DOHH2 (cell line): ENCODE data around the gene PFDN2.
A peak's percentile ranks its signal among the peaks of the same experiment; 100 is the strongest.

Experiments used
- H3F3A ChIP-seq: fragments of 200-600 bp; sonication (generic), shearing (Covaris generic); 2 replicates; pipeline ENCODE4 v1.6.0; 2016; ENCODE audit warnings: antibody characterized with exemption, mild to moderate bottlenecking; ENCODE audit not compliant: control insufficient read depth, insufficient read depth
- H3K27ac ChIP-seq: fragments of 200-600 bp; sonication (generic); 2 replicates; pipeline ENCODE4 v1.5.1; 2014; ENCODE audit warnings: low read depth, mild to moderate bottlenecking, low read length, moderate library complexity
- H3K27me3 ChIP-seq: fragments of 200-600 bp; sonication (generic); 2 replicates; pipeline ENCODE4 v1.6.1; 2014; ENCODE audit warnings: mild to moderate bottlenecking, low read length, mixed read lengths; ENCODE audit not compliant: control insufficient read depth
- H3K36me3 ChIP-seq: fragments of 200-600 bp; sonication (generic); 2 replicates; pipeline ENCODE4 v1.6.1; 2014; ENCODE audit warnings: mild to moderate bottlenecking, low read length, moderate library complexity, mixed read lengths; ENCODE audit not compliant: control insufficient read depth
- H3K4me1 ChIP-seq: fragments of 200-600 bp; sonication (generic); 2 replicates; pipeline ENCODE4 v1.6.1; 2014; ENCODE audit warnings: mild to moderate bottlenecking, low read length, mixed read lengths; ENCODE audit not compliant: control insufficient read depth
- H3K4me2 ChIP-seq: fragments of 200-600 bp; sonication (generic); 2 replicates; pipeline ENCODE4 v1.6.0; 2014; ENCODE audit warnings: mild to moderate bottlenecking, low read length, moderate library complexity
- H3K4me3 ChIP-seq: fragments of 200-600 bp; sonication (generic); 2 replicates; pipeline ENCODE4 v1.5.1; 2014; ENCODE audit warnings: mild to moderate bottlenecking, low read length, mixed read lengths
- H3K79me2 ChIP-seq: fragments of 200-600 bp; sonication (generic); 2 replicates; pipeline ENCODE4 v1.6.1; 2014; ENCODE audit warnings: mild to moderate bottlenecking, low read length, mixed read lengths; ENCODE audit not compliant: control insufficient read depth
- H3K9me2 ChIP-seq: fragments of 200-600 bp; sonication (generic); replicated peaks from 2 replicates; pipeline ENCODE4 v1.6.1; 2014; ENCODE audit warnings: mild to moderate bottlenecking, low read length, mixed read lengths; ENCODE audit not compliant: control insufficient read depth
- H3K9me3 ChIP-seq: fragments of 200-600 bp; sonication (generic); 2 replicates; pipeline ENCODE4 v1.6.1; 2014; ENCODE audit warnings: antibody characterized with exemption, low read length, mixed read lengths; ENCODE audit not compliant: control insufficient read depth, insufficient read depth
- H4K20me1 ChIP-seq: fragments of 200-600 bp; sonication (generic); 2 replicates; pipeline ENCODE4 v1.6.0; 2014; ENCODE audit warnings: low read depth, mild to moderate bottlenecking, antibody characterized with exemption, low read length, moderate library complexity; ENCODE audit not compliant: control insufficient read depth, insufficient read depth
- EZH2phosphoT487 ChIP-seq: fragments of 200-600 bp; sonication (generic); IDR thresholded peaks from 2 replicates; pipeline ENCODE4 v1.6.1; 2017; ENCODE audit warnings: borderline replicate concordance, mild to moderate bottlenecking, antibody characterized with exemption, low read length, moderate library complexity, mixed read lengths
- TF ChIP-seq, protein P1 (sequence below): fragments of 200-600 bp; sonication (generic); IDR thresholded peaks from one replicate; pipeline ENCODE4 v1.5.1; 2014; ENCODE audit warnings: antibody characterized with exemption, mild to moderate bottlenecking, low read depth, low read length; ENCODE audit not compliant: poor library complexity, severe bottlenecking

The PFDN2 gene

DNA sequence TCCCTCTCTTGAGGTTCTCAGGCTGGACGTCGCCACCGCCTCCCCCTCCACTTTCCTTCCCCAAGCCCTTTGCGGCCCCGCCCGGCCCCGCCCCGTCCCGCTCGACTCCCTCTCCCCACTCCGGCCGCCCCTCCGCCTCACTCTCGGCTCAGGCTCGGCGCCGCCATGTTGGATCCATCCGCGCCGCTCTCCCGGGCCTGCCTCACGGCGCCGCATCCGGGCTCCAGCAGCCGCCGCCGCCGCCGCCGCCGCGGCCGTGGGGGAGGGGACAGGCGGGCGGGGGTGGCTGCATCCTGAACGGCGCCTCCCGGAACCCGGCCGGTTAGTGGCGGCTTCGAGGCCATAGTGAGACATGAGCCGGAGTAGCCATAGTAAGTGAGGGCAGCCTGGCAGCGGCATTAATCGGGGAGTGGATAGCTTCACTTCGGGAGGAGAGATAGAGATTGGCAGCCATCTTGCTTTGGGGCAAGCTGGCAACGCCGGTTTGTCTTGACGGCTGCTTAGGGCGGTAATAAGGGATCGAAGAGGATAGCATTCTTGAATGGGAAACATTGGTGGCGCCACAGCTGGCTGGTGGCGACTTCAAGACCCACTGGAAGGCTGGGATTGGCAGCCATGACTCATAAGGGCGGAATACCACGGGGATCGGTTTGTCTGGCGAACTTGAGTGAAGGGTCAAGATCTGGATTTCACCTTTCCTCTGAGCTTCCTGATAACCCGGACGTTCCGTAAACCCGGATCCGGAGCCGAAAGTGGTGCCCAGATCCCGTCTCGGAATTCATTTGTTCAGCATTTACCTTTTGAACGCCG lies 14.8 kb upstream of the PFDN2 start, which contains the start of gene DEDD:
Gene DEDD (minus strand): TSS at position 258 of the 810 bp plus-strand sequence. CDS start 8,205 bp downstream, outside the sequence.
- no peaks in the 10 kb centered on the region for H4K20me1 ChIP-seq
- H3K27me3 ChIP-seq = no peaks in the 10 kb centered on the region
- H3F3A ChIP-seq = peaks cover 2% of the 10 kb centered on the region; the same call in 1 of the 2 replicates
- peak within 1 kb of the TSS; percentile 85 for H3K4me3 ChIP-seq
- peaks cover 36% of the 10 kb centered on the region for H3K36me3 ChIP-seq
- H3K9me3 ChIP-seq = no peaks in the 10 kb centered on the region
- peak within 1 kb of the TSS; percentile 78 for H3K4me2 ChIP-seq
- peak within 1 kb of the TSS; percentile 50 for H3K27ac ChIP-seq
- H3K79me2 ChIP-seq = peaks cover 52% of the 10 kb centered on the region
- H3K9me2 ChIP-seq = no peaks in the 10 kb centered on the region
- TF ChIP-seq, protein P1, sequence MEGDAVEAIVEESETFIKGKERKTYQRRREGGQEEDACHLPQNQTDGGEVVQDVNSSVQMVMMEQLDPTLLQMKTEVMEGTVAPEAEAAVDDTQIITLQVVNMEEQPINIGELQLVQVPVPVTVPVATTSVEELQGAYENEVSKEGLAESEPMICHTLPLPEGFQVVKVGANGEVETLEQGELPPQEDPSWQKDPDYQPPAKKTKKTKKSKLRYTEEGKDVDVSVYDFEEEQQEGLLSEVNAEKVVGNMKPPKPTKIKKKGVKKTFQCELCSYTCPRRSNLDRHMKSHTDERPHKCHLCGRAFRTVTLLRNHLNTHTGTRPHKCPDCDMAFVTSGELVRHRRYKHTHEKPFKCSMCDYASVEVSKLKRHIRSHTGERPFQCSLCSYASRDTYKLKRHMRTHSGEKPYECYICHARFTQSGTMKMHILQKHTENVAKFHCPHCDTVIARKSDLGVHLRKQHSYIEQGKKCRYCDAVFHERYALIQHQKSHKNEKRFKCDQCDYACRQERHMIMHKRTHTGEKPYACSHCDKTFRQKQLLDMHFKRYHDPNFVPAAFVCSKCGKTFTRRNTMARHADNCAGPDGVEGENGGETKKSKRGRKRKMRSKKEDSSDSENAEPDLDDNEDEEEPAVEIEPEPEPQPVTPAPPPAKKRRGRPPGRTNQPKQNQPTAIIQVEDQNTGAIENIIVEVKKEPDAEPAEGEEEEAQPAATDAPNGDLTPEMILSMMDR = peak; percentile 31
- no peak for TF ChIP-seq EZH2phosphoT487
- peaks cover 23% of the 10 kb centered on the region for H3K4me1 ChIP-seq

DNA sequence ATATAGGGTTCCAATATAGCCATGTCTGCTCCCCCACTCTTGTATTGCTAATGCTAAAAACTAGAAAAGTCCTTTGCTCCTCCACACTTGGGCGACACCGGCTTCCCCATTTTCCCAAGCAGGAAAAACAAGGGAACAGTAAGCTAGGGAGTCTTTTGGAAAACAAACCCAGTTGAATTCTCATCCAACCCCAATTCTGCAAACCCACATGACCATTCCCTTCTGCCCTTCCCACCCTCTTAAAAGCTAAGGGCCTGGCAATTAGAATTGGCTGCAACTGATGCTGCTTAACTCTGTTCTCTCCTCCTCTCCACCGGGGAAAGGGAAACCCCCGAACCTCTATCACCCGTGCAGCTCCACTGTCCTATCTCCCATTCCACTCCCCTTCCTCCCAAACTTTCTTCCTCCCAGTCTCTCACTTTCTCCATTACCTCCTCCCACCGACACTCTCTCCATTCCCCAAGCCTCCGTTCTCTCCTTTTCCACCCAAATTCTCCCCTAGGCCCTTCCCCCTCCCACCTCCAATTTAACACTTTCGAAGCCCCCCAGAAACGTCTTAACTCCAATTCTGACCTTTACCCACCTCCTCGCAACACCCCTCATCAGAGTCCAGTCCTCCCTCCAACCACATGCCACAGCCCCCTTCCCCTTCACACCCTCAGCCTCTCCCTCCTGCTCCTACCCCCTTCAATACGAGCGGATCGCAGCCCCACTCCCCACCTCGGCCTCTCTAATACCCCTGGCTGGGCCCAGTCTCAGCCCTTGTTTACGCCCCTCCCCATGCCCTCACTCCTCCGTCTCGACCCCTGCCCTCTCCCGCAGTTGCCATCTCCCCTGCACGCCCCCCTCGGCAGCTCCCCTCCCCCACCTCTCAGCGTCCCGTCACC lies 13.9 kb upstream of the PFDN2 start:
- H3K79me2 ChIP-seq = peaks cover 56% of the 10 kb centered on the region
- peak overlapping the region; percentile 78 for H3K4me2 ChIP-seq
- H3K4me1 ChIP-seq = peaks cover 23% of the 10 kb centered on the region
- no peaks in the 10 kb centered on the region for H3K9me3 ChIP-seq
- no peak for TF ChIP-seq EZH2phosphoT487
- TF ChIP-seq, protein P1 = no peak
- peak overlapping the region; percentile 50 for H3K27ac ChIP-seq
- no peaks in the 10 kb centered on the region for H3K9me2 ChIP-seq
- H3K36me3 ChIP-seq = peaks cover 45% of the 10 kb centered on the region
- no peaks in the 10 kb centered on the region for H3K27me3 ChIP-seq
- no peaks in the 10 kb centered on the region; the same call in 1 of the 2 replicates for H3F3A ChIP-seq
- H3K4me3 ChIP-seq = peak overlapping the region; percentile 85
- H4K20me1 ChIP-seq = no peaks in the 10 kb centered on the region

DNA sequence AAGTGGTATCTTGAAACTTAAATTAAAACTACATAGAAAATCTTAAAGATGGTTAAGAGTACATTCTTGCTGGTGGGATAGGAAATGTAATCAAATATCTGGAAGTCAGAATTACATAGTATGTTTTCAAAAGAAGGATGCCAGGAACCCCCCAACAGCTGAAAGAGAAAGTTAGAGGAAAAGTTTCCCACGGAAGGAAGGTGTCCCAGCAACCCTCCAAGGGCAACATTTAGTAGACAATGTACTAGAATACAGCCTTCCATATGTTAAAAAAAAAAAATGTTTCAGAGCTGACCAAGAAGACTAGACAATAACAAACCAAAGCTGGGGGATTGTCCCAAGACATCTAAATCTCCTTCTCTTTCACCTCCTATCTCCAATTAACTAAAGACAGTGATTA lies 12.4 kb upstream of the PFDN2 start:
- no peaks in the 10 kb centered on the region for H3K9me3 ChIP-seq
- no peaks in the 10 kb centered on the region; the same call in 1 of the 2 replicates for H3F3A ChIP-seq
- H3K27me3 ChIP-seq = no peaks in the 10 kb centered on the region
- no peaks in the 10 kb centered on the region for H3K9me2 ChIP-seq
- 0 out of 2 replicates have a peak overlapping the region, but pooled peaks have one; percentile 78 for H3K4me2 ChIP-seq
- H3K4me3 ChIP-seq = no peak overlapping the region
- peaks cover 63% of the 10 kb centered on the region for H3K79me2 ChIP-seq
- no peaks in the 10 kb centered on the region for H4K20me1 ChIP-seq
- peaks cover 23% of the 10 kb centered on the region for H3K4me1 ChIP-seq
- TF ChIP-seq EZH2phosphoT487 = no peak
- TF ChIP-seq, protein P1 = no peak
- H3K27ac ChIP-seq = no peak overlapping the region
- H3K36me3 ChIP-seq = peaks cover 53% of the 10 kb centered on the region
